GM21723 (cell line): ENCODE data around the gene MIOX.

Experiments used
- ATAC-seq: cut with Tn5 transposase; IDR thresholded peaks from one replicate; pipeline ENCODE4 v1.9.1; 2021; ENCODE audit warnings: mild to moderate bottlenecking, moderate library complexity; ENCODE audit not compliant: unreplicated experiment

Gene MIOX

DNA sequence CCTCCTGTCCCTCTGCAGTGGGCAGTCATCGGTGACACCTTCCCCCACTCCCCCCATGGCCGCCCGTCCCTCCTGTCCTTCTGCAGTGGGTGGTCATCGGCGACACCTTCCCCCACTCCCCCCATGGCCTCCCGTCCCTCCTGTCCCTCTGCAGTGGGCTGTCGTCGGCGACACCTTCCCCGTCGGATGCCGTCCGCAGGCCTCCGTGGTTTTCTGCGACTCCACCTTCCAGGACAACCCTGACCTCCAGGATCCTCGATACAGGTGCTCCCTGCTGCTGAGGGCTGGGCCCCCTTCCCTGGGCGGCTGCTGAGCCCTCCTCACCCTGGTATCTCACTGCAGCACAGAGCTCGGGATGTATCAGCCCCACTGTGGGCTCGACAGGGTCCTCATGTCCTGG lies 2.2 kb downstream of the MIOX start:
- ATAC-seq, result no peak

DNA sequence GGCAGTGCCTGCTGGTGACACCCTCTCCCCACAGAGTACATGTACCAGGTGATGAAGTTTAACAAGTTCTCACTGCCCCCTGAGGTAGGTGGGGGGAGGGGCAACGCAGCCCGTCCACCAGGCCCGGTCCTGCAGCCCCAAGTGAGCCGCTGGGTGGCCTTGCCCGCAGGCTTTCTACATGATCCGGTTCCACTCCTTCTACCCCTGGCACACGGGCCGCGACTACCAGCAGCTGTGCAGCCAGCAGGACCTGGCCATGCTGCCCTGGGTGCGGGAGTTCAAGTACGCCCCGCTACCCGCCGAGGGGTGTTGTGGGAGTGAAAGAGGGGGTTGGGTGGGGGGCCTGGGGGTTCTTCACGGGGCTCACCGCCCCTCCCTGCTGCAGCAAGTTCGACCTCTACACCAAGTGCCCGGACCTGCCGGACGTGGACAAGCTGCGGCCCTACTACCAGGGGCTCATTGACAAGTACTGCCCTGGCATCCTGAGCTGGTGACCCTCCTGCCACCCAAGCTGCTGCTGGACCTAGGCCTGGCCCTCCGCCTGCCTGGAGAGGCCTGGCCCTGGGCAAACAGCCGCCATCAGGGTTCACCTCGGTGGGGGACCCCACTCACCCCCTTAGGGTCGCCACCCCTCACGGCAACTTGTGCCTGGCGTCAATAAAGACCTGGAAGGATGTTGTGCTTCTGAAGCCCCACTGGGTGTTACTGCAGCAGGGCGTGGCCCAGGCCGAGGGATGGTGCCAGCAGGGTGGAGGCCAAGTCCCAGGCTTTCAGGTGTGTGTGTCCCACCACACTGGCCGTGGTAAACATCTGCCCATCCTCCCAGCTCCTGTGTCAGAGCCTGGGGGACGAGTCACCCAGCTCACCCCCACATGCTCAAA lies 2.9 kb downstream of the MIOX start:
- ATAC-seq, result no peak

DNA sequence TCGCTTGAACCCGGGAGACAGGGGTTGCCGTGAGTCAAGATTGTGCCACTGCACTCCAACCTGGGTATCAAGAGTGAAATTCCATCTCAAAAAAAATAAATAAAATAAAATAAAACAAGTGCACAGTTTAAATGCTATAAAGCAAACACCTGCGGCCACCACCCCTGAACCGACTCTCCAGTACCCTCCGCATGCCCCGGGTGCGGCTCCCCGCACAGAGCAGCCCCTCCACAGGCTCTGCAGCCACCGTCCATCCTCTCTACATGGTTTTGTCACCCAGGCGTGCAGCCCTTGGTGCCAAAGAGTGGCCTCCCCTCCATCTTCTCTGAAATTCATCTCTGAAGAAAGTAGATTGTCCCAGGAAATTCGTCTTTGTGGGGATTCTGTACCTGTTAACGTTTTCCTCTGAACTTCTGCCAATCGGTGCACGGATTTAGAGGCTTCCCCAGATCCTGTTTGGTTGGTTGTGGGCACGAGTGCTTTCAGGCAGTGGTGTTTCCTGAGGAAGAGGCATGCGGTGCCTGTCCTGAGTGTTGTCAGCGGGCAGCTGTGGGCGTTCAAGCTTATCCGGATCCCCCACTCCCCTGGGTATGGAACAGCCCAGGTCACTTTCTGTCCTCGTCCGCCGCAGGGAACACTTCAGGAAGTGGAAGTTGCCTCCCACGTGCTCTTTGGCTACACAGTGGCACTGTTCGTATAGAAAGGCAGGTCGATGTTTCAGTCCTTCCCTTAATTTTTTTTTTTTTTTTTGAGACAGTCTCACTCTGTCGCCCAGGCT lies 4.1 kb downstream of the MIOX start:
- no peak for ATAC-seq

DNA sequence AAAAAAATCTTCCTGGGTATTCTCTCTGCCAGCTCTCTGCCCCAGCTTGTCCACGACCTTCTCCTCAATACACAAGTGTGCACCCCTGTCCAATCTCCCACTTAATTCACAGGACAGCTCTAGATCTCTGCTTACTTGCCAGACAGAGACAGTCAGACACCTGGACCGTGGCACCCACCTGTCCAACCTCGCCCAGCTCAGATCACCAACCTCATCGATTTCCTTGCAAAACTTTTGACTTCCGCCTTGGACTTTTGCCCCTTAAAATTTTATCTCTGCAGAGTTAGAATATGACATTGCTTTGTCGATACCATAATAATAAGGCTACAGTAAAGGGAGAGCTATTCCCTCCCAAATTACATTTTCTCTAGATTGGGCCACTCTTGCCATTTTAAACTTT lies 10.4 kb downstream of the MIOX start:
- no peak for ATAC-seq

GRCh38 chr22:50498322-50498890 lies 11.7 kb downstream of the MIOX start:
- ATAC-seq, result no peak

GRCh38 chr22:50500452-50500851 lies 13.8 kb downstream of the MIOX start:
- ATAC-seq, result no peak

DNA sequence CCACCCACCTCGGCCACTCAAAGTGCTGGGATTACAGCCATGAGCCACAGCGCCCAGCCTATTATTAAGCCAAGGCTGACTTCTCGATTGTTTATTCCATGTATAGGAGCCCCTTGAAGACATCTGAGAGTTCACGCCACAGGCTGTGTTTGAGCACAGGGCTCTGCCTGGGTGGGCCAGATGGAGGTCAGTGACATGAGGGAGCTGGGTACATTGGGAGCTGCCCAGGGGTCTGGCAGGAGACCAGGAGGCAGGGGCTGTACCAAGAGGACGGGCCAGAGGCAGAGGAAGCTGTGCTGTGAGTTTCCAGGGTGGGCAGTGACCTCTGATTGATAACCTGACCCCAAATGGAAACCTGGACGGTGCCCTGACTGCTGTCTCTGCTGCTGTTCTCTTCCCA lies 15.4 kb downstream of the MIOX start:
- no peak for ATAC-seq

DNA sequence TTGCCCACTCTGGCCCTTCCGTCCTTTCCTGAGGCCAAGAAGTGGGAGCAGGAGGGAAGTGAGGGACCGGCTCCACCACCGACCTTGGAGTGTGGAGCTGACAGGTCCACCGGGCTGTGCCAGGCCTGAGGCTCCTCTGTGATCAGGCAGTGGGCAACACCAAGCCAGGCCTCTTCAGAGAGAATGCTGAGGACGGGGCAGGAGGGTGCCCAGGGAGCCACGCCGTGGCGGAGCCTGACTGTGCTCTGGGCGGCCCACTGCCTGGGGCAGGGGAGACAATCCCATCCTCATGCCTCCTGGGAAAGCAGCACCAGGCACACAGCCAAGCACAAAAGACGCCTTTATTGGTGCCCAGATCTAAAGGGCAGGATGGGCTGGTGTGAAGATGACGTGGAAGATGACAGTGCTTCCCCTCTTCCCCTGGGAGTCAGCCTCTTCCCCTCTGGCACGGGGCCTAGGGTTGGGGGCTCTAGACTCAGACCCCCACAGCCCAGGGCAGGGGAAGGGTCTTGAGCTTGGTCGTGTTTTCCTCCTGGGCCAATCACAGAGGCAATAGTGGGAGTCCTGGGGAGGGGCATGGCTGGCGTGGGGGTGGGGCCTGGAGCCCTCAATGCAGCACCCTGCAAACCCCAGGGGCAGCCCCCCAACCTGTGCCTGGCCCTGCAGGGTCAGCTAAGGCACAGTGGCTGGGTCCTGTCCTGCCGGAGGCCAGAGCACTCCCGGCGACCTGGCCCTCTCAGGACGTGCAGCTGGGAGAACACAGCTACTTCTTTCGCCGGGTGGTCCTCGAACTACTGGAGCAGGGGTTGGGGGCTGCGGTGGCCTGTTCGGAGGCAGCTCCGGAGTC lies 16.2 kb downstream of the MIOX start:
- no peak for ATAC-seq

DNA sequence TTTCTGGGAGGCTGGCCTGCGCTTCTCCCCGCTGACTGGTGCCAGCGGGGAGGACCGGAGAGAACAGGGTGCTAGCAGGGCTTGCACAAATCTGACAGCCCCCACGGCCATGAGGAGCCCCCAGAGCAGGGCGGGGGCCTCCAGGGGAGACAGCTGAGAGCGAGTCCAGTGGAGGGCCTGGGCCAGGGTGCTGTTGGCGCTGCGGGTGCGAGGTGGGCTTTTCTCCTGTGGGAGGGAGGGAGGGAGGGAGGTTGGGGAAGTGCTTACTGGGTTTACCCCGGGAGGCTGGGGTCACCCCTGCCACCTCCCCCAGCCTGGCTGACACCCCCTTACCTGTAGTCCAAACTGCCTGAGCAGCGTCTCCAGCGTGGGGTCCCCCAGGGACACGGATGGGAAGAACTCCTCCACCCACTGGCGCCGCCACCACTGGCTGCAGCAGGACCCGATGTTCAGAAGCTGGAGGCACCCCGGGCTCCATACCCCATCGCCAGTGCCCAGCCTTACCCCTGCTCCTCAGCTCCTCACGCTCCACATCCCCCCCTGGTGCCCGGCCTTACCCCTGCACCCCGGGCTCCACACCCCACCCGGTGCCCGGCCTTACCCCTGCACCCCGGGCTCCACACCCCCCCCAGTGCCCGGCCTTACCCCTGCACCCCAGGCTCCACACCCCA lies 17.0 kb downstream of the MIOX start:
- ATAC-seq, result no peak

DNA sequence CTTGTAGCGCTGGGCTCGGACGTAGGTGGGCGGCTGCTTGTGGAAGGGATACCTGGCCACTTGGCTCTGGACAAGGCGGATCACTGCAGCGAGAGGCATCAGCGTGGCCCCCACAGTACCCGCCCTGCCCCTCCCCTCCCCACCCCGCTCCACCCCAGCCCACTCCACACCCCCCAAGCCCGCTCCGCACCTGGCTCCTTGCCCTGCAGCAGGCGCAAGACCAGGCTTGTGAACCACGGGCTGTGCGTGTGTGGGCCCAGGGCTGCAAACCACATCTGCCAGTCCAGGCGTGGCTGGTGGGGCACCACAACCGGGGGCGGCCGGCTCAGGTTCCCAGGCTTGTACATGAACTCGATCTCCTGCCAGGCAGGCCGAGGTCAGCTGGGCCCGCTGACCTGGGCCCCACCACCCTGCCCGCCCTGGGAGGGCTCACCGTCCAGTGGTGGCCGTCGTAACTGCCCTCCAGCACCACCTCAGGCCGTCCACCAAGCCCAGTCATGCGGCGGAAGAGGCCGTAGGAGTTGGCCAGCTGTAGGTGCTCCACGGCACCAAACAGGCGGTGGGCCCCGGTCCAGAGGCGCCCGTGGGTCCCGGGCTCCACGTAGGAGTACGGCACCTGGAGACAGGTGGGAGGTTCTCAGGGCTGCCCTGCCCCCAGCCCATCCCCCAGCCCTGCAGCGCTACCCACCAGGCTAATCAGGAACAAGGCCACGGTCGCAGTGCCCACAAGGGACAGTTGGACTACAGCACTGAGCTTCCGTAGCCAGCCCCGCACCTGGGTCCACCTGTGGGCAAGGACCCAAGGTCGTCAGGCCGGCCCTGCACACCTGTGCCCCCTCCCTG lies 17.9 kb downstream of the MIOX start:
- no peak for ATAC-seq

- ATAC-seq, result no peak
Observed at GRCh38 chr22:50505276-50505775, 18.7 kb downstream of the MIOX start.

DNA sequence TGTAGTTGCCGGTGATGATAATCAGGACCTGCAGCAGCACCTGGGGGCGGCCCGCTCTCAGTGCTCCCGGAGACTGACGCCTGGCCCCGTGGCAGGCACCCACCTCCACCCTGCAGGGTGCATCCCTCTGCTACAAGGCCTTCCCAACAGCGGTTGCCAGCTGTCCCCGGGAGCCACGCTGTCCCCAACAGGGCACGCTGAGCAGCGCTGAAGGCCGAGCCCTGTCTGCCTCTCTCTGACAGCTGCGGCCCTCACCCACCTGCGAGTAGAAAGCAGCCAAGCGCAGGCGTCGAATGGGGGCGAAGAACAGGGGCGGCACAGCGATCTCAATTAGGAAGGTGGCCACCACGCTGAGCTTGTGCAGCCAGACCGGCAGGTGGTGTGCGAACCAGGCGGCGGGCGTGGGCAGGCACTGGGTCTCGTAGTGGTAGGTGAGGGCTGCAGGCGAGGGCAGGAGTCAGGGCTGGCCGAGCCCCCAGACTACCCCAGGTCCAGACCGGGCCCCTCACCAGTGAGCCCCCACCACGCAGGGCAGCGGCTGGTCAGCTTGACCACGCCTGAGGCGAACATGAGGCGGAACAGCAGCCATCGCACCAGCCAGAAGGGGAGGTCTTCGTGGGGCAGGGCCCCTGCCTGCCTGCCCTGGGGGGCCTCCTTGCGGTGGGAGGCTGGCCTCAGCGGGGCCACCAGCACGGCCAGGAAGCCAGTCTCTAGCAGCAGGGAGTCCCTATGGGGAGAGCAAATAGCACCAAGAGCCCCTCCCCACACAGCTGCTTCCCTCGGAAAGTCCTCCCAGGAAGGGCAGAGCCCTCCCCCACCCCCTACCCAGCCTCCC lies 19.3 kb downstream of the MIOX start:
- ATAC-seq, result no peak

DNA sequence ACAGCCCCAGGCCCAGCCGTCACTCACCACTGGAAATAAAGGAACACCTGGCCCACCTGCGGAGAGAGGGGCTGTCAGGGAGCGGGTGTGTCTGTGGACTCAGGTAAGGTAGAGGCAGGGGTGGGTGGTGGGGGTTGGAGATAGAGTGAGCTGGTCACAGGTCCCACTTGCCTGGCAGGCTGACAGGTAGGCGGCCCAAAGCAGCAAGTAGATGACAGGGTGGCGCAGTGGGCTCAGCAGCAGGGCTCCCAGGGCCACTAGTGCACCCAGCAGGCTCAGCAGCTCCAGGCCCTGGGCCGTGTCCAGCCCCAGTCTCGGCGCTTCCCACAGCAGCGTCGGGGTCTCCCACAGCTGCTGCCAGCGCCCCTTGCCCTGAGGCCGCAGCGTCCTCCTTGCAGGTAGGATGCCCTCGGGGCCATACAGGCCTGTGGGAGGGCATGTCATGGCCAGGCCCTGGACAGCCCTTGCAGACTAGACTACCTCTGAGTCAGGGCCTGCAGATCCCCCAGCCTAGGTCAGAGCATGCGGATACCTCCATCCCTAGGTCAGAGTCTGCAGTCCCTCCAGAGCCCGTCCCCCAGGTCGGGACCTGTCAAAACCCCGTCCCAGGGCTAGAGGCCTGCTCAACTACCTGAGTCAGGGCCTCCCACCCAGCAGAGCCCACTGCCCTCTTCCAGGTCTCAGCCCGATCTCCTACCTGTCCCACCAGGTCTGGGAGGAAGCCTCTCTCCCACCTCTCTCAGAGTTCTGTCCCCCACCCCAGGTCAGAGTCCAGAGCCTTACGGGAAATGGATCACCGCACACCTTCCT lies 20.2 kb downstream of the MIOX start:
- ATAC-seq, result peak; percentile 3

DNA sequence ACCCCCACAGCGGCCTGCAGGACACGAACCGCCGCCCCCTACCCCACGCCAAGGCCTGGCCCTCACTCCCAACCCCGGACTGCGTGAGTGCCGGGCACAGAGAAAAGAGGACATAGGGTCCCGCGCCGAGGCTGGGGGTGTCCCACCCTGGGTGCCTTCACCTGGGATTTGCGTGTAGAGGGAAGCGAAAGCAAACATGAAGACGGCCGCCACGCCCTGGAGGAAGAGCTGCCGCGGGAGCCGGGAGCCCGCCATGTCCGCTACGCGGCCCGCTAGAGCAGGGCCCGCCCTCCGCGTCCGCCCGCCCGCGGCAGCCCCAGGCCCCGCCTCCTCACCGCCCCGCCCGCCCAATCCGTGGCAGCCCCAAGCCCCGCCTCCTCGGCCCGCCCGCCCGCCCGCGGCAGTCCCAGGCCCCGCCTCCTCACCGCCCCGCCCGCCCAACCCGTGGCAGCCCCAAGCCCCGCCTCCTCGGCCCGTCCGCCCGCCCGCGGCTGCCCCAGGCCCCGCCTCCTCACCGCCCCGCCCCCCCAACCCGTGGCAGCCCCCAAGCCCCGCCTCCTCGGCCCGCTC lies 20.8 kb downstream of the MIOX start, which contains the start of gene LMF2:
Gene LMF2 (minus strand): TSS at position 282 of the 570 bp plus-strand sequence. CDS start 27 bp downstream, at position 255.
- ATAC-seq, result peak; percentile 43

DNA sequence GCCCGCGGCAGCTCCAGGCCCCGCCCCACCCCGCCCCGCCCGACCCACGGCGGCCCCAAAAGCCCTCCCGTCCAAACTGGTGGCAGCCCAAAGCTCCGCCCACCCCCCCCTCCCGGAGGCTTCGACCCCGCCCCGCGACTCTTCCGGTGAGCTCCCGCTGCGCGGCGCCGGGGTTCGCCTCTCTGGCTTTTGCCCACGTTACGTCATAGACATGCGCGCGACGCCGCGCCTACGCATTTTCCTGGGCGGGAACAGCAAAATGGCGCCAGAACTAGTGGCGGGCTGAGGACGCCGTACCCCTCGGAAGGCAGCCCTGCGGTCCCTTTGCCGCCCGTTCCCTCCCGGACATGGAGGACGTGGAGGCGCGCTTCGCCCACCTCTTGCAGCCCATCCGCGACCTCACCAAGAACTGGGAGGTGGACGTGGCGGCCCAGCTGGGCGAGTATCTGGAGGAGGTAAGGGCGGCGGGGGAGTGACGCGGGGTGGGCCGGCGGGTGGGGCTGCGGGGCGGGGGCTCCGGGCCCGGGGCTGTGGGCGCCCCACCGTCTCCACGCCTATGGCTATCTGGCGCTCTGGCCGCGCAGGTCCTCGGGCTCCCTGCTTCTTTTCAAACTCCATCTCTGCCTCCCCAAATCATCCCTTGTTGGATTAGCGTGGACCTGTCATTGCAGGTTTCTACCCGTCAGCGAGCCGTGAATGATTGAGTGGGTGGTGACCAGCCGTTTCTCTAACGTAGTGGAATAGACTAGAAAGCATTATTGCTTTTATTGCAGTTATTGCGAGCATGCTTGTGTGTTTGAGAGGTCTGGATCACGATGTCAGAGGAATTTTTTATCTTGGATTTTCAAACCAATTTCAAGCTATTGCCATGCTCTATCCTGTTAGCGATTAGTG lies 21.6 kb downstream of the MIOX start, which contains the start of gene NCAPH2:
Gene NCAPH2 (plus strand): TSS at position 234 of the 894 bp plus-strand sequence. CDS start 114 bp downstream, at position 348.
- peak; percentile 68 for ATAC-seq

DNA sequence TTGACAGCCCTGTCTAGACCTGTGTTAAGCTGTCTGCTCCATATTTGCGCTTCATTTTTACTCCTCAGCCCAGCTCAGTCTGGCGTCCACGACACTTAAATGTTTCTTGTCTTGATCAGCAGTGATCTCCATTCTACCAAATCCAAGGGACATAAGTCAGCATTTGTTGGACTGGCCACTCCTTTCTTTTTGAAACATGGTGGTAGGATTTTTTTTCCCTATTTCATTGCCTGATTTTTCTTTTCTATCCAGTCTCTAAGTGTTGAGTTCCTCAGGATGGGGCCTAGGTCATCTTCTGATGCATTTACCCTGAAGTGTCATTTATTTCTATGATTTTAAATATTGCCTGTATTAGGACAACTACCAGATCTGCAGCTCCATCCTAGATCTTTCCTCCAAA lies 22.2 kb downstream of the MIOX start:
- no peak for ATAC-seq
